GM19351 (cell line): ENCODE measurements around the gene PPP2R1B.
"Not testable (repeated sequence)": the region's sequence is repeated elsewhere in the genome, so short reads cannot be mapped to it uniquely, and the experiment has no call there.

Experiments
- ATAC-seq: cut with Tn5 transposase; IDR thresholded peaks from one replicate; pipeline ENCODE4 v1.9.1; 2021; ENCODE audit warnings: mild to moderate bottlenecking, moderate library complexity; ENCODE audit not compliant: unreplicated experiment

The PPP2R1B gene

GRCh38 chr11:111729071-111729830, 36.9 kb downstream of the PPP2R1B start:
- ATAC-seq: no peak

DNA sequence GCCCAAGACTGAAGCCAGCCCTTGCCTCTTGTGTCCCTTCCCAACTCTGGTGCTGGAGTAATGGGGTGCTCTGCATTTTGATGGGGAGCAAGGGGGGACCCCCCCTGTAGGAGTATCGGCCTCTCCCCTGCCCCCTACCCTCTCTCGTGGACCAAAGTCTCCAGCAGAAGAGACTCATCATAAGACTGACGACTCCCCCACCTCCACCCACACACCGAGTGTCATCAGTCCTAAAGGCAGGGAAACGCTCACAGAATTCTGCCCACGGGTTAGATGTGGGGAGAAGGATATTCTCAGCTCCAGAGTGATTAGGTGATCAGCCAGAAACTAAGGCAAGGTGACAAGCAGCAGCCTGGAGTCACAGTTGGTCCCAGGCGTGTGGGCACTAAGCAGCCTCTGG, 38.8 kb downstream of the PPP2R1B start:
- no peak for ATAC-seq

DNA sequence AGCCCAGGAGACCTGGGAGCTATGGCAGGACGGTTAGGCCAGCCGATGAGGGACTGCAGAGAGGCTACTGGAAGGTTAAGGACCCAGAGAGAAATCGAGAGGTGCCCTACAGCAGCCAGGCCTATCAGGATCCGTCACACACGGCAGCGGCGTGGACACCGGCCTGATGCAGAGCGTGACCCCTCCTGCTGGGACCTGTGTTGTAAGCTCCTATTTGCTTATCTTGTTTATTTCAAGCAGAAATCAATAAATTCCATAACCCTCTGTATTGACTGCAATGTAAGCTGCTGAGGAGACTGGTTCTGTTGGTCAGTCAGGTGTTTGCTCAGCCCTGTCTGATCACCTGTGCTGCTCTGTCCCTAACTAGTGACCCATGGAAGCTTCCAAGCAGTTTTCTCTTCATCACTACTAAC, 39.9 kb downstream of the PPP2R1B start:
- no peak for ATAC-seq

GRCh38 chr11:111725621-111726020, 40.6 kb downstream of the PPP2R1B start:
- no peak for ATAC-seq

- no peak for ATAC-seq
Observed at GRCh38 chr11:111724615-111725129, 41.5 kb downstream of the PPP2R1B start.

DNA sequence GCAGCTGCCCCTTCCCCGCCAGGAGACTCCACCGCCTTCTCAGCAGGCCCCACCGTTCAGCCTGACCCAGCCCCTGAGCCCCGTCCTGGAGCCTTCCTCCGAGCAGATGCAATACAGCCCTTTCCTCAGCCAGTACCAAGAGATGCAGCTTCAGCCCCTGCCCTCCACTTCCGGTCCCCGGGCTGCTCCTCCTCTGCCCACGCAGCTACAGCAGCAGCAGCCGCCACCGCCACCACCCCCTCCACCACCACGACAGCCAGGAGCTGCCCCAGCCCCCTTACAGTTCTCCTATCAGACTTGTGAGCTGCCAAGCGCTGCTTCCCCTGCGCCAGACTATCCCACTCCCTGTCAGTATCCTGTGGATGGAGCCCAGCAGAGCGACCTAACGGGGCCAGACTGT, 42.6 kb downstream of the PPP2R1B start:
- no peak for ATAC-seq

- ATAC-seq: no peak
Observed at GRCh38 chr11:111722501-111722900, 43.7 kb downstream of the PPP2R1B start.

GRCh38 chr11:111720801-111721494, 45.2 kb downstream of the PPP2R1B start:
- no peak for ATAC-seq

DNA sequence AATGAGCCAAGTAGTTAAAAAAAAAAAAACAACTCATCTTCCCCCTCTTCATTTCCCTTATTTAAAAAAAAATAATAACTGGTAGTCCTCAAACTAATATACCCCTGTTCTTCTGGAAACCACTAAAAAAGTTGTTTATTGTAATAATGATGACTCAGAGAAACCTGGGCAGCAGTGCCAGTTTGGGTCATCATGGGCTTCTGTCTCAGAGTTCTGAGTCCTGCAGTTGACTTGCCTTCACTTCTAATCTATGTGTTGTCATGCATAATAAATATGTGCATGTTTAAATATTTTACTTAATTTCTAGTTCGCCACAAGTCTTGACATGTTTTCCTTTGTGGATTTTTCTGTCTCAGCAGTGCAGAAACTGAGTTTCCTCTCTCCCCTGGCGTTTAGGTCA, 46.8 kb downstream of the PPP2R1B start:
- no peak for ATAC-seq

GRCh38 chr11:111718859-111719258, 47.3 kb downstream of the PPP2R1B start:
- no peak for ATAC-seq

GRCh38 chr11:111718436-111718835, 47.8 kb downstream of the PPP2R1B start:
- no peak for ATAC-seq

- ATAC-seq: not testable (repeated sequence)
Observed at GRCh38 chr11:111717660-111718059, 48.5 kb downstream of the PPP2R1B start.

GRCh38 chr11:111715142-111715816, 50.9 kb downstream of the PPP2R1B start:
- ATAC-seq: no peak

DNA sequence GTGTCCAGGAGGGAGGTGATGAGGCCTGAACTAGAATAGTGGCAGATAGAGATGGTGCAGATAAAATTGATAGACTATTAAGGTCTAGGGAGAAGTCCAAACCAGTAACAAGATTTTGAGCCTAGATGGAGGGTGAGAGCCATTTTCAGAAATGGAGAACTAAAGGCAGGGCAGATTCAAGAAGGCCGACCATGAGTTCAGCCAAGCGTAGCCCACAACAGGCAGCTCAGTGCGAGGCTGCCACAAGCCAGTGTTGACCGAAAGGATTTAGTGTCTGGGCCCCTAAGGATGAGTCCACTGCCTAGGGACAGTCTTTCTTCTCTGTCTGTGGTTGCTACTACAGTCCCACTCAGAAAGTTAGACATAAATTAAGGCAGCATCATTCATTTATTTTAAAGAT, 51.7 kb downstream of the PPP2R1B start:
- ATAC-seq: peak; percentile 74

GRCh38 chr11:111707691-111708067, 58.5 kb downstream of the PPP2R1B start:
- no peak for ATAC-seq

- ATAC-seq: no peak
Observed at GRCh38 chr11:111707039-111707690, 59.0 kb downstream of the PPP2R1B start.

GRCh38 chr11:111703576-111703975, 62.6 kb downstream of the PPP2R1B start:
- ATAC-seq: no peak

DNA sequence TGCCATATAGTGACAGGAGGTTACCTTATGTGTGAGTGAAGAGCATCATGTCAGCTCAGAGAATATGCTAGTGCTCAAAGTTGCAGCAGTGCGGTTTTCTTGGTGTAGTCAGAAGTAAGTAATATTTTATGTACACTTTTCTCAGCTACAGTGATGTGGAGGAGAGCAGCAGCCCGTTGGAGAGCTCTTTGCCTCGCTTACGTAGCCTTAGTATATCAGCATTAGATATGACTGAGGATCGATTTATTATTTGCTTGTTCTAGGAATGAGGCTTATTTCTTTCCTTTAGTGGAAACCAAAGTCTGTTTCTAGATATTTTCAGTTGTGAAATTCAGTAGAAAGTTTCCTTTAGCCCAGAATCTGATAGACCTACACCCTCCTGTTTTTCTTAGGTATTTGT, 63.6 kb downstream of the PPP2R1B start:
- ATAC-seq: no peak

GRCh38 chr11:111700162-111700561, 66.0 kb downstream of the PPP2R1B start:
- ATAC-seq: no peak

DNA sequence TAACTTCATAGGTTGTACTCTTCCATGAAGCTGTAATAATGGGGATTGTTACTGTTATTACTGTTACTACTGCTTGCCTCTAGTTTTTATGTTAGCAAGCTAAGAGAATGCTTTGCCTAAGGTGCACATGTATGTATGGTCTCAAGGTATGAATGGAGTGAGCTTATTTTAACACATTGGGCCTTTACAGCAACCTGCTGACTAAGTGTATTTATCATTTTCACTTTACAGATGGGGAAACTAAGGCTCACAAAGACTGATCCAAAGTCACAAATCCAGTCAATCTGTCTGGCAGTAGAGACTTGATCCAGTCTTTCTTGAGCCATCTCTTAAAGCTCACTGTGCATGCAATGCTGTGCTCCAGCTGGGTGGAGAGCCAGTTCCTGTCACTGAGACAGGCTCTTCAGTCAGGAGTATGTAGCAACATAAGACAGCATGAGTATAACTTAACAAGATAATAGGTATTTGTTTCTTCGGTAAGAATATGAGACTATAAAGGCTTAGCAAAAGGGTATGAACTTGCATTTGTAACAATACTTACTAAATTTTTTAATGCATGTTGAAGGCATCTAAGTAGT, 66.5 kb downstream of the PPP2R1B start:
- no peak for ATAC-seq
